Measurements from ENCODE around the gene SLC44A5. TPM values are rescaled to one million over a fixed set of nuclear protein-coding genes. Genes with fewer than 3 reads are reported as not detected.

SLC44A5 gene
- total and polyA plus RNA-seq, 10 of the 15 experiments (the other 5 are each of a cell fraction or from before 2014, with no cell fraction given): 0.04 to 1.3 TPM; not detected in 8

DNA sequence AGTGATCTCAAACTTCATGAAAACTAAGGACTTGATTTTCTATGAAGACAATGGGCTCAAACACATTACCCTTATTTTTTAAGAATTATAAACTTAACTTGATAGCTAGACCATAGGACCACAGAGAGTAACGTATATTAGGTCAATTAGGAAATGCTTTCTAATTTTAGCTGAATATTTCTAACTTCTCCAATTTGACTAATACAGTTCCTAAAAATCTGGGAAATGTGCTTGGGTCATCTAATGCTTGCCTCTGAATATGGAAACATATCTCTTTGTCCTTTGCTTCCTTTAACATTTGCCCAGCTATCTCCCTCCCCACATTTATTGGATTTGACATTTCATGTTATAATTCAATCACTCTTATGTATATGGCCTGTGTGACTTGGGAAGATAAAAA, 335.3 kb downstream of the SLC44A5 start (continued):
- TF ChIP-seq, protein P1, sequence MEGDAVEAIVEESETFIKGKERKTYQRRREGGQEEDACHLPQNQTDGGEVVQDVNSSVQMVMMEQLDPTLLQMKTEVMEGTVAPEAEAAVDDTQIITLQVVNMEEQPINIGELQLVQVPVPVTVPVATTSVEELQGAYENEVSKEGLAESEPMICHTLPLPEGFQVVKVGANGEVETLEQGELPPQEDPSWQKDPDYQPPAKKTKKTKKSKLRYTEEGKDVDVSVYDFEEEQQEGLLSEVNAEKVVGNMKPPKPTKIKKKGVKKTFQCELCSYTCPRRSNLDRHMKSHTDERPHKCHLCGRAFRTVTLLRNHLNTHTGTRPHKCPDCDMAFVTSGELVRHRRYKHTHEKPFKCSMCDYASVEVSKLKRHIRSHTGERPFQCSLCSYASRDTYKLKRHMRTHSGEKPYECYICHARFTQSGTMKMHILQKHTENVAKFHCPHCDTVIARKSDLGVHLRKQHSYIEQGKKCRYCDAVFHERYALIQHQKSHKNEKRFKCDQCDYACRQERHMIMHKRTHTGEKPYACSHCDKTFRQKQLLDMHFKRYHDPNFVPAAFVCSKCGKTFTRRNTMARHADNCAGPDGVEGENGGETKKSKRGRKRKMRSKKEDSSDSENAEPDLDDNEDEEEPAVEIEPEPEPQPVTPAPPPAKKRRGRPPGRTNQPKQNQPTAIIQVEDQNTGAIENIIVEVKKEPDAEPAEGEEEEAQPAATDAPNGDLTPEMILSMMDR (IDR thresholded peaks at IDR 0.05 in 2 of 3, conservative IDR thresholded peaks at IDR 0.05 in 1 of 3; ENCODE audit: control insufficient read depth in 2 of 3, extremely low read depth in 1 of 3, insufficient read depth in 1 of 3, low read depth in 3 of 3, low read length in 3 of 3): no peak
- TF ChIP-seq SUZ12 (IDR thresholded peaks at IDR 0.05; ENCODE audit: unreplicated experiment): no peak

DNA sequence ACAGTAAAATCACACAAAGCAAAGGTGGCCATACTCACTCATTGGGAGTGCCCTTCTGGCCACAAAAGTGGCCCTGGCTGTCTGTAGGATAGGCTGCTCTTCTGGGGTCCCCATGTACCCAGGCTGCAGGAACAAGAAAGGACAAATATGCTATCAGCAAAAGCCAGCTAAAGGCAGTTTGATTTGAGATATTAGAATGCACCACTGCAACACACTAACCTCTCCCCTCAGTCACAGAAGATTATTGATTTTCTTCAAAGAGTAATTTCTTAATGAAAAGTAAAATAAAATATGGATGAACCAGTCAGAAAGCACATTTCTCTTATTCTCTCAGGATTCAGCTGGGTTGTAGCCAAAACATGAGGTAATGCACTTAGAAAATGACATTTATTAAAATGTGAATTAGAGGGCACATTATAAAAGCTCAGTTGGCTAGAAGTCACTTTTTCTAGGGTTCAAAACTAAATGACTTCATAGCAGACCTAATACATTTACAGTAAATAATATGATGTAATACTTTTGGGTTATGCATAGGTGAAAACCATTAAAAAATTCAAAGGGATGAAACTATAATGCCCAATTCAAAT, 335.9 kb downstream of the SLC44A5 start:
- CTCF ChIA-PET: interaction anchor here (2.6 kb wide), 1 partner anchor 9 kb away, joined by 23 read pairs; no protein-coding TSS in a partner anchor
- DNase-seq (ENCODE audit: low read depth, low spot score): no peak
- Histone ChIP-seq H3K9ac (ENCODE audit: control insufficient read depth, insufficient read depth, low read length) (no peak overlapping the region), H3K27ac (ENCODE audit: control insufficient read depth, insufficient read depth) (no peak overlapping the region), H3K36me3 (ENCODE audit: control insufficient read depth in 2 of 2, insufficient read depth in 2 of 2, low read length in 1 of 2) (no peaks in the 10 kb centered on the region), H3K4me1 (ENCODE audit: control insufficient read depth, insufficient read depth, low read length) (no peaks in the 10 kb centered on the region), H2AFZ (ENCODE audit: control insufficient read depth, low read depth, low read length) (no peak overlapping the region), H4K20me1 (ENCODE audit: control insufficient read depth, insufficient read depth) (no peaks in the 10 kb centered on the region), H3K79me2 (ENCODE audit: control insufficient read depth, insufficient read depth, low read length) (no peaks in the 10 kb centered on the region), H3K27me3 (replicated peaks in 1 of 2; ENCODE audit: control insufficient read depth in 2 of 2, insufficient read depth in 2 of 2, low read length in 1 of 2) (no peaks in the 10 kb centered on the region), H3K4me3 (no peak overlapping the region), H3K9me3 (replicated peaks; ENCODE audit: control insufficient read depth, insufficient read depth, low read length) (no peaks in the 10 kb centered on the region), H3K4me2 (ENCODE audit: control insufficient read depth, insufficient read depth) (no peak overlapping the region)
- intact Hi-C loops (cut with micrococcal nuclease; ENCODE audit: unreplicated experiment) (no loop called here), in situ Hi-C loops (cut with MboI) (no loop called here)
- POLR2A ChIA-PET: no interaction called here
- SMC1A ChIA-PET (ENCODE audit: uncharacterized antibody, unreplicated experiment): interaction anchor here (1.1 to 2.6 kb wide), 2 partner anchors 9 kb away, joined by 4 to 13 read pairs; no protein-coding TSS in a partner anchor
- no peak for ATAC-seq
- TF ChIP-seq NR2C2 (IDR thresholded peaks at IDR 0.05; ENCODE audit: borderline replicate concordance, control insufficient read depth, insufficient read length, low read depth) (no peak), ZNF274 (IDR thresholded peaks at IDR 0.05; ENCODE audit: insufficient read depth, insufficient read length) (no peak), PAX8 (IDR thresholded peaks at IDR 0.05) (no peak), TBL1XR1 (IDR thresholded peaks at IDR 0.05; ENCODE audit: low read depth, low read length) (no peak), EGR1 (IDR thresholded peaks at IDR 0.05; ENCODE audit: borderline replicate concordance in 1 of 2, low read depth in 2 of 2, low read length in 2 of 2) (no peak), EED (IDR thresholded peaks at IDR 0.05; ENCODE audit: low read depth) (no peak), ZSCAN29 (IDR thresholded peaks at IDR 0.05) (no peak), HDAC6 (IDR thresholded peaks at IDR 0.05; ENCODE audit: unreplicated experiment) (no peak), RAD51 (IDR thresholded peaks at IDR 0.05) (no peak), MEF2B (IDR thresholded peaks at IDR 0.05; ENCODE audit: partially characterized antibody, poor library complexity, severe bottlenecking) (no peak), PML (IDR thresholded peaks at IDR 0.05; ENCODE audit: low read length) (no peak), MXI1 (IDR thresholded peaks at IDR 0.05; ENCODE audit: low read depth, low read length) (no peak)
- TF ChIP-seq, protein P2, sequence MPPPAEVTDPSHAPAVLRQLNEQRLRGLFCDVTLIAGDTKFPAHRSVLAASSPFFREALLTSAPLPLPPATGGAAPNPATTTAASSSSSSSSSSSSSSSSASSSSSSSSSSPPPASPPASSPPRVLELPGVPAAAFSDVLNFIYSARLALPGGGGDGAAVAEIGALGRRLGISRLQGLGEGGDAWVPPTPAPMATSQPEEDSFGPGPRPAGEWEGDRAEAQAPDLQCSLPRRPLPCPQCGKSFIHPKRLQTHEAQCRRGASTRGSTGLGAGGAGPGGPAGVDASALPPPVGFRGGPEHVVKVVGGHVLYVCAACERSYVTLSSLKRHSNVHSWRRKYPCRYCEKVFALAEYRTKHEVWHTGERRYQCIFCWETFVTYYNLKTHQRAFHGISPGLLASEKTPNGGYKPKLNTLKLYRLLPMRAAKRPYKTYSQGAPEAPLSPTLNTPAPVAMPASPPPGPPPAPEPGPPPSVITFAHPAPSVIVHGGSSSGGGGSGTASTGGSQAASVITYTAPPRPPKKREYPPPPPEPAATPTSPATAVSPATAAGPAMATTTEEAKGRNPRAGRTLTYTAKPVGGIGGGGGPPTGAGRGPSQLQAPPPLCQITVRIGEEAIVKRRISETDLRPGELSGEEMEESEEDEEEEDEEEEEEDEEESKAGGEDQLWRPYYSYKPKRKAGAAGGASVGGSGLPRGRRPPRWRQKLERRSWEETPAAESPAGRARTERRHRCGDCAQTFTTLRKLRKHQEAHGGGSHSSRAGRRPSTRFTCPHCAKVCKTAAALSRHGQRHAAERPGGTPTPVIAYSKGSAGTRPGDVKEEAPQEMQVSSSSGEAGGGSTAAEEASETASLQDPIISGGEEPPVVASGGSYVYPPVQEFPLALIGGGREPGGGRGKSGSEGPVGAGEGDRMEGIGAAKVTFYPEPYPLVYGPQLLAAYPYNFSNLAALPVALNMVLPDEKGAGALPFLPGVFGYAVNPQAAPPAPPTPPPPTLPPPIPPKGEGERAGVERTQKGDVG (CRISPR knock-in tag; IDR thresholded peaks at IDR 0.05): no peak
- TF ChIP-seq, protein P3, sequence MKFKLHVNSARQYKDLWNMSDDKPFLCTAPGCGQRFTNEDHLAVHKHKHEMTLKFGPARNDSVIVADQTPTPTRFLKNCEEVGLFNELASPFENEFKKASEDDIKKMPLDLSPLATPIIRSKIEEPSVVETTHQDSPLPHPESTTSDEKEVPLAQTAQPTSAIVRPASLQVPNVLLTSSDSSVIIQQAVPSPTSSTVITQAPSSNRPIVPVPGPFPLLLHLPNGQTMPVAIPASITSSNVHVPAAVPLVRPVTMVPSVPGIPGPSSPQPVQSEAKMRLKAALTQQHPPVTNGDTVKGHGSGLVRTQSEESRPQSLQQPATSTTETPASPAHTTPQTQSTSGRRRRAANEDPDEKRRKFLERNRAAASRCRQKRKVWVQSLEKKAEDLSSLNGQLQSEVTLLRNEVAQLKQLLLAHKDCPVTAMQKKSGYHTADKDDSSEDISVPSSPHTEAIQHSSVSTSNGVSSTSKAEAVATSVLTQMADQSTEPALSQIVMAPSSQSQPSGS (IDR thresholded peaks at IDR 0.05; ENCODE audit: low read length): no peak
- RAD21 ChIA-PET (ENCODE audit: unreplicated experiment): interaction anchor here (1.4 kb wide), 1 partner anchor 9 kb away, joined by 4 read pairs; no protein-coding TSS in a partner anchor
- no peak for FAIRE-seq
- BruUV-seq (replicated peaks): no TSS peak

Data from GM12878 (cell line).